Ishikawa (cell line): ENCODE data around the gene CHCHD6.

Experiments
- EP300 ChIP-seq: IDR thresholded peaks from 2 replicates; pipeline ENCODE4 v1.6.1; 2012; ENCODE audit warnings: borderline replicate concordance
- TAF1 ChIP-seq: IDR thresholded peaks from 2 replicates; pipeline ENCODE4 v1.6.1; 2012; ENCODE audit warnings: low read depth, mild to moderate bottlenecking
- YY1 ChIP-seq: IDR thresholded peaks from 2 replicates; pipeline ENCODE4 v1.6.1; 2012; ENCODE audit warnings: low read depth

DNA sequence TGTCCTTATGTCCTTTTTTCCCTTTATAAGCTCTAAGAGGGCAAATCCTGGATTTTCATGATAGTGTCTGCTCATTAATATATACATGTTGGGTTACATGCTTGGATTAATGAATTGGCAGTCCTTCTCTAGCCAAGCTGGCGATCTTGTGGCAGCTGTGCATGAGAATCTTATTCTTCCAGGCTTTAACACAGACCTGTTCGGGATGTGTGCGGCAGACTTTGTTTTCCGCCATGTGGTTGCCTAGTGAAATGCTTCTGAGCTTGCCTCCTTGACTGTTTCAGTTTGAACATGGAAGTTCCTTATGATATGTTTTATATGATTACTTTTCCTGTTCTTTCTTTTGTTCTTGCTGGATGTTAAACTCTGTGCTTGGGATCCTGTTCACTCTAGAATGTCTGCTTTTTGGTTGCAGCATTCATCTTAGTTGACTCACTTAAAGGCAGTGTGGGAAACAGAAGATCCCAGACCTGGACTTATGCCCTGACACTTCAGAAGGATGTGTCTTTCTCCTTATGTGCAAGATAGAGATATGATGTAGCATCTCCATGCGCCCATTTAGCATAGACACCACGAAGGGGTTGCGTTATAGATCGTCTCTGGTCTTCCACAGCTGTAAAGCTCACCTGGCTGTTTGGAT is 7.2 kb downstream of the CHCHD6 start:
- no peak for TF ChIP-seq EP300
- TF ChIP-seq TAF1, result no peak
- TF ChIP-seq YY1, result no peak
